BJ (cell line): ENCODE data around the gene FUNDC2. TPM values are rescaled to one million over a fixed set of nuclear protein-coding genes. Genes with fewer than 3 reads are reported as not detected.

Experiments
- CTCF ChIA-PET: fragments of 350-600 bp; formaldehyde crosslinking; extraction: SDS; loops from one replicate; lab custom pipeline; 2021; ENCODE audit warnings: antibody characterized with exemption, inconsistent platforms; lab: Yijun Ruan, JAX
- POLR2A ChIA-PET: fragments of 300-600 bp; sonication (Branson Sonifier 250); formaldehyde crosslinking; extraction: SDS; loops from one replicate; lab custom pipeline; 2021; ENCODE audit warnings: antibody characterized with exemption; lab: Charles Lee
- DNase-seq: peaks from one replicate; pipeline ENCODE4 v3.0.0-alpha.2; 2011; ENCODE audit warnings: low read depth
- H3K27me3 ChIP-seq: 2 replicates; pipeline ENCODE4 v1.6.0; 2011; ENCODE audit warnings: low read length; ENCODE audit not compliant: control insufficient read depth, insufficient read depth
- H3K36me3 ChIP-seq: 2 replicates; pipeline ENCODE4 v1.5.1; 2011; ENCODE audit warnings: low read length; ENCODE audit not compliant: control insufficient read depth, insufficient read depth
- H3K4me3 ChIP-seq: 2 replicates; pipeline ENCODE4 v1.5.1; 2011; ENCODE audit warnings: low read depth, mild to moderate bottlenecking, control low read depth, low read length
- polyA minus RNA-seq: library from RNA; depleted of rRNA, polyadenylated mRNA; stranded (reverse); fragments of >200 nt; gene quantifications from 2 replicates; pipeline ENCODE4 v1.2.3, GENCODE V29; 2011; rRNA and poly(A)+ RNA removed
- polyA plus RNA-seq: library from polyadenylated mRNA; depleted of rRNA; stranded (reverse); fragments of >200 nt; gene quantifications from 2 replicates; pipeline ENCODE4 v1.2.3, GENCODE V29; 2011; rRNA removed
- TF ChIP-seq, protein P1 (sequence below): IDR thresholded peaks from 2 replicates; pipeline ENCODE4 v1.5.1; 2011; ENCODE audit warnings: low read depth, mild to moderate bottlenecking, control low read depth, inconsistent platforms, low read length, moderate library complexity; ENCODE audit not compliant: insufficient read depth

FUNDC2 gene
- polyA plus RNA-seq (65.2 and 86.6 TPM in 2 replicates), polyA minus RNA-seq (12.2 and 13.3 TPM in 2 replicates)

- CTCF ChIA-PET = interaction anchor here (0.6 kb wide), 1 partner anchor 198 kb away, joined by 3 read pairs; no protein-coding TSS in a partner anchor
- TF ChIP-seq, protein P1, sequence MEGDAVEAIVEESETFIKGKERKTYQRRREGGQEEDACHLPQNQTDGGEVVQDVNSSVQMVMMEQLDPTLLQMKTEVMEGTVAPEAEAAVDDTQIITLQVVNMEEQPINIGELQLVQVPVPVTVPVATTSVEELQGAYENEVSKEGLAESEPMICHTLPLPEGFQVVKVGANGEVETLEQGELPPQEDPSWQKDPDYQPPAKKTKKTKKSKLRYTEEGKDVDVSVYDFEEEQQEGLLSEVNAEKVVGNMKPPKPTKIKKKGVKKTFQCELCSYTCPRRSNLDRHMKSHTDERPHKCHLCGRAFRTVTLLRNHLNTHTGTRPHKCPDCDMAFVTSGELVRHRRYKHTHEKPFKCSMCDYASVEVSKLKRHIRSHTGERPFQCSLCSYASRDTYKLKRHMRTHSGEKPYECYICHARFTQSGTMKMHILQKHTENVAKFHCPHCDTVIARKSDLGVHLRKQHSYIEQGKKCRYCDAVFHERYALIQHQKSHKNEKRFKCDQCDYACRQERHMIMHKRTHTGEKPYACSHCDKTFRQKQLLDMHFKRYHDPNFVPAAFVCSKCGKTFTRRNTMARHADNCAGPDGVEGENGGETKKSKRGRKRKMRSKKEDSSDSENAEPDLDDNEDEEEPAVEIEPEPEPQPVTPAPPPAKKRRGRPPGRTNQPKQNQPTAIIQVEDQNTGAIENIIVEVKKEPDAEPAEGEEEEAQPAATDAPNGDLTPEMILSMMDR = no peak
Measured at GRCh38 chrX:155026727-155027508, at the start of gene FUNDC2. Gene FUNDC2 (plus strand): TSS chrX:155026844. CDS start chrX:155026939, 95 bp downstream.

DNA sequence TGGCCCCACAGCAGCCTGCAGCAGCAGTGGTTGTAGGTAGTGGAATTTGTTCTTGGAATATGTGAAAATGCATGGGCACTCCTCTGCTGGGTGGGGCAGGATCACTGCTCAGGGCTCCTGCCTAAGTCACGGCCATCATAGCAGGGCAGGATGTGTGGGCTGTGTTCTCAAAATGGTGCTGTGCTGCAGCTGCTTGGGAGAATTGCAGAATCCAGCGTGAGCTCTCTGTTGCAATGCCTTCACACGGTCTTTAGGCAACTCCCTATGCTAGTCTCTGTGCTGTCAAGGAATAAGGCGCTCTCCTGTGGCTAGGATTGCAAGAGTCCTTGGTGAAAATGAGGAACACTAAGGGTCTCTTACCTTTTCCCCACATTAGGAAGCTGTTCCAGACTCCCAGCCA is 47.0 kb upstream of the FUNDC2 start:
- ChIA-PET POLR2A (no interaction called here), CTCF (interaction anchor here (0.9 to 1.4 kb wide), 5 partner anchors 9 to 237 kb away, joined by 4 to 7 read pairs (median 4); partner anchors contain the start of gene VBP1)
- TF ChIP-seq, protein P1 = no peak
- no peaks in the 10 kb centered on the region for H3K36me3 ChIP-seq
- no peak for DNase-seq
- no peaks in the 10 kb centered on the region for H3K27me3 ChIP-seq
- H3K4me3 ChIP-seq = no peak overlapping the region

More at GRCh38 chrX:155026727-155027508, at the start of gene FUNDC2:
- Histone ChIP-seq H3K36me3 (no peaks in the 10 kb centered on the region), H3K27me3 (no peaks in the 10 kb centered on the region), H3K4me3 (peak within 1 kb of the TSS; percentile 70)
- DNase-seq = peak; percentile 69
- POLR2A ChIA-PET = interaction anchor here (0.6 kb wide), 1 partner anchor 426 kb away, joined by 3 read pairs; no protein-coding TSS in a partner anchor

GRCh38 chrX:154980330-154981115 is 46.1 kb upstream of the FUNDC2 start:
- Histone ChIP-seq H3K4me3 (peak overlapping the region; percentile 28), H3K27me3 (no peaks in the 10 kb centered on the region), H3K36me3 (no peaks in the 10 kb centered on the region)
- ChIA-PET POLR2A (no interaction called here), CTCF (interaction anchor here (0.6 to 1.4 kb wide), 8 partner anchors 9 to 236 kb away, joined by 3 to 7 read pairs (median 4); partner anchors contain the start of gene VBP1)
- DNase-seq = peak; percentile 9
- TF ChIP-seq, protein P1 = peak; percentile 55

DNA sequence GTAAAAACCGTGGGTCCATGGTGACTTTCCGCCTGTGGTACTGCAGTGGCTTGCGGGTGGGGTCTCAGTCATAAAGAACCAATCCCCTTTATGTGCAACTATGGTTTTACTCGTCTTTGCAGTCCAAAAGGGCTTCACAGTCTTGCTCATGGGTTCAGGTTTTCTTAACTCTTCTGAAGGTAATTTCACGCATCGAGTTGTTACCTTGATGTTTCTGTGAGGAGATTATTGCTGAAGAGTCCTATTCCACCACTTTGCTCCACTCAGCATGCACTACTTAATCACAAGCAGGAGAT is 45.6 kb upstream of the FUNDC2 start:
- H3K36me3 ChIP-seq = no peaks in the 10 kb centered on the region
- H3K4me3 ChIP-seq = no peak overlapping the region
- TF ChIP-seq, protein P1 = no peak
- ChIA-PET POLR2A (no interaction called here), CTCF (no interaction called here)
- DNase-seq = no peak
- no peaks in the 10 kb centered on the region for H3K27me3 ChIP-seq
